Tibial artery (tissue), 4 donors: ENCODE results near the gene MYADM.

Source experiments
- DNase-seq, 2 donors: peaks; one replicate each; pipeline ENCODE4 v3.0.0-alpha.2; 2019
- H3K27ac ChIP-seq, 2 donors: fragments of 200-600 bp; sonication (generic) in 1 of 2; 1 replicate in 1 of 2; 2 replicates in 1 of 2; pipeline ENCODE4 v1.5.1; 2018 to 2019; ENCODE audit warnings: mild to moderate bottlenecking in 1 of 2
- H3K27me3 ChIP-seq, 2 donors: fragments of 200-600 bp; sonication (generic) in 1 of 2; one replicate each; pipeline versions ENCODE4 v1.5.1 to v1.6.0; 2016 to 2019
- H3K36me3 ChIP-seq, 3 donors: fragments of 200-600 bp; sonication (generic) in 2 of 3; one replicate each; pipeline ENCODE4 v1.5.1; 2016 to 2019; ENCODE audit warnings: mild to moderate bottlenecking in 2 of 3
- H3K4me1 ChIP-seq, 4 donors: fragments of 200-600 bp; sonication (generic) in 2 of 4; 1 replicate in 3 of 4; 2 replicates in 1 of 4; pipeline ENCODE4 v1.5.1; 2016 to 2019
- H3K4me3 ChIP-seq, 2 donors: fragments of 200-600 bp; sonication (generic) in 1 of 2; 1 replicate in 1 of 2; 2 replicates in 1 of 2; pipeline ENCODE4 v1.5.1; 2018 to 2019; ENCODE audit warnings: mild to moderate bottlenecking in 2 of 2
- H3K9me3 ChIP-seq, 3 donors: fragments of 200-600 bp; sonication (generic) in 1 of 3; one replicate each; pipeline ENCODE4 v1.5.1; 2016 to 2019
- CTCF ChIP-seq, 2 experiments: fragments of 200-600 bp in 1 of 2; fragments of 450-650 bp in 1 of 2; IDR thresholded peaks; one replicate each; pipeline ENCODE4 v1.5.1; 2017 to 2019; ENCODE audit warnings: antibody characterized with exemption in 2 of 2, mild to moderate bottlenecking in 1 of 2, moderate library complexity in 1 of 2
- intact Hi-C: fragments of 100-400 bp; cut with DNase I; formaldehyde crosslinking; loops from one replicate; pipeline ENCODE4 v1.15.0; 2023; ENCODE audit warnings: low total_unique reads

The MYADM gene

GRCh38 chr19:53904909-53905308 lies 37.2 kb downstream of the MYADM start:
- no peak for TF ChIP-seq CTCF (IDR thresholded peaks at IDR 0.05)
- no peaks in the 10 kb centered on the region for H3K9me3 ChIP-seq
- H3K36me3 ChIP-seq: no peaks in the 10 kb centered on the region
- H3K4me3 ChIP-seq: no peak overlapping the region
- peaks cover 0 to 29% (median 20%) of the 10 kb centered on the region in 4 donors for H3K4me1 ChIP-seq
- peaks cover 8 to 76% of the 10 kb centered on the region in 2 donors for H3K27me3 ChIP-seq
- no peak overlapping the region for H3K27ac ChIP-seq
- no peak for DNase-seq
- intact Hi-C loops: no loop called here

- peaks cover 8 to 77% of the 10 kb centered on the region in 2 donors for H3K27me3 ChIP-seq
- no peak overlapping the region for H3K27ac ChIP-seq
- no peaks in the 10 kb centered on the region for H3K9me3 ChIP-seq
- no peaks in the 10 kb centered on the region for H3K36me3 ChIP-seq
- no peak for TF ChIP-seq CTCF (IDR thresholded peaks at IDR 0.05)
- intact Hi-C loops: no loop called here
- no peak for DNase-seq
- H3K4me1 ChIP-seq: peaks cover 0 to 29% (median 20%) of the 10 kb centered on the region in 4 donors
- no peak overlapping the region for H3K4me3 ChIP-seq
These were observed 38.1 kb downstream of the MYADM start for GRCh38 chr19:53905787-53906186.

GRCh38 chr19:53906211-53907192 lies 38.8 kb downstream of the MYADM start:
- H3K4me1 ChIP-seq: peaks cover 0 to 29% (median 20%) of the 10 kb centered on the region in 4 donors
- H3K27me3 ChIP-seq: peaks cover 8 to 80% of the 10 kb centered on the region in 2 donors
- H3K27ac ChIP-seq: no peak overlapping the region
- no peaks in the 10 kb centered on the region for H3K36me3 ChIP-seq
- no peak for DNase-seq
- TF ChIP-seq CTCF (IDR thresholded peaks at IDR 0.05): peak; percentile 53 to 76
- no peak overlapping the region for H3K4me3 ChIP-seq
- intact Hi-C loops: no loop called here
- no peaks in the 10 kb centered on the region for H3K9me3 ChIP-seq

GRCh38 chr19:53907193-53907581 lies 39.5 kb downstream of the MYADM start:
- DNase-seq: no peak
- no peak for TF ChIP-seq CTCF (IDR thresholded peaks at IDR 0.05)
- Histone ChIP-seq H3K4me1 (peaks cover 0 to 29% (median 20%) of the 10 kb centered on the region in 4 donors), H3K27ac (no peak overlapping the region), H3K9me3 (no peaks in the 10 kb centered on the region), H3K4me3 (no peak overlapping the region), H3K27me3 (peaks cover 8 to 87% of the 10 kb centered on the region in 2 donors), H3K36me3 (no peaks in the 10 kb centered on the region)
- intact Hi-C loops: no loop called here

GRCh38 chr19:53907690-53908089 lies 40.0 kb downstream of the MYADM start:
- no peak for DNase-seq
- no peak overlapping the region for H3K27ac ChIP-seq
- no peaks in the 10 kb centered on the region for H3K9me3 ChIP-seq
- H3K36me3 ChIP-seq: no peaks in the 10 kb centered on the region
- H3K4me3 ChIP-seq: no peak overlapping the region
- peaks cover 8 to 92% of the 10 kb centered on the region in 2 donors for H3K27me3 ChIP-seq
- intact Hi-C loops: no loop called here
- peaks cover 0 to 29% (median 20%) of the 10 kb centered on the region in 4 donors for H3K4me1 ChIP-seq
- no peak for TF ChIP-seq CTCF (IDR thresholded peaks at IDR 0.05)
